Left renal cortex interstitium (tissue), 4 donors: ENCODE results near the gene TLCD3B. TPM values are rescaled to one million over a fixed set of nuclear protein-coding genes. Genes with fewer than 3 reads are reported as not detected.

ENCODE experiments used
- DNase-seq, 4 donors: peaks; one replicate each; pipeline ENCODE4 v3.0.0-alpha.2; 2013; ENCODE audit warnings: low read depth in 4 of 4, low spot score in 2 of 4, missing footprints in 1 of 4
- polyA plus RNA-seq, 4 donors: library from polyadenylated mRNA; unstranded; fragments of 120-200 nt; gene quantifications; one replicate each; pipeline ENCODE4 v1.2.1, GENCODE V29; 2013; ENCODE audit not compliant: insufficient read length in 4 of 4

Gene TLCD3B
- polyA plus RNA-seq = 1 to 10 TPM in 3 of 4 donors, under 1 TPM in 1; 0.90 to 1.8 (median 1.3) TPM

DNA sequence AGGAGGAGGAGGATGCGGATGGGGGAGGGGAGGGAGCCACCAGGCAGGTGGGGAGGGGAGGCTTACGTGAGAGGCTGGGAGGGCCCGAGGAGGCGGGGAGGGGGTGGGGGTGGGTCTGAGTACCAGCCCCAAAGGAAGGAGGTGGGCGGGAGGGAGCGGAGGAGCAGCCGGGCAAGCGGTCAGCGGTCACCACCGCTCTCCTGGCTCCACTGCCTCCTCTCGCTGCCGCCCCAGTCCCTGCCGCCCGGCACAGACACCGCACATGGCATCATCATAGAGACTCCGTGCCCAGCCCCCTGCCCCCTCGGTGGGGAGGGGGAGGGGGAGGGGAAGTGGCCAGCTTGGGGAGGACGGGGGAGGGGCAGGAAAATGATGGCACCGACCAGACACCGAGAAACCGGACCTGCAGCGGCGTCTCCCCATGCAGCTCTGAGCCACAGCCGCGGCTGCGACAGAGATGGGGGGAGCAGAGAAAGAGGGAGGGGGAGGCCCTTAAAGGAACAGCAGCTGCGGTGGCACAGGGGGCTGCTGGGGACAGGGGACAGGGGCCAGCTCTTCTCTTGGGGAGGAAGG is at the start of gene TLCD3B:
TLCD3B (minus strand) TSS at position 431 of the 573 bp plus-strand sequence. CDS start 744 bp downstream, outside the sequence.
- DNase-seq = no peak

GRCh38 chr16:30079480-30079879 is 48.4 kb upstream of the TLCD3B start:
- DNase-seq = no peak

- no peak for DNase-seq
Measured at GRCh38 chr16:30078744-30079143, 47.7 kb upstream of the TLCD3B start.

DNA sequence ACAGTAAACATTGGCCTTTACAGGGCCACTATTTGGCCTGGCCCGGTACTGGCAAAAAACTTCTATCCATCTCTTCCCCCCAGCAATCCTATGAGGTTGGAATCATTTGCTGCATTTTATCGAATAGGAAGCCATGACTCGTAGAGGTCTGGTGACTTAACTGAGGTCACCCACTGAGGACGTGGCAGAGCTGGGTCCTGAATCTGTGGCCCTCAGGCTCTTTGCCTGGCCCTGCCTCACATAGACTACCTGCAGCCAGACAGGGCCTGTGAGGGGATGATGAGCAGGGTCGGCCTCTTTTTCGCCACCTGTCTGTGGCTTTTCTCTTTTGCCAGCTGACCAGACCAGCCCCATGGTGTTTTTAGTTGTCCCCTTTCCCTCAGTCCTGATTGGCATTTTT is 46.6 kb upstream of the TLCD3B start:
- no peak for DNase-seq

DNA sequence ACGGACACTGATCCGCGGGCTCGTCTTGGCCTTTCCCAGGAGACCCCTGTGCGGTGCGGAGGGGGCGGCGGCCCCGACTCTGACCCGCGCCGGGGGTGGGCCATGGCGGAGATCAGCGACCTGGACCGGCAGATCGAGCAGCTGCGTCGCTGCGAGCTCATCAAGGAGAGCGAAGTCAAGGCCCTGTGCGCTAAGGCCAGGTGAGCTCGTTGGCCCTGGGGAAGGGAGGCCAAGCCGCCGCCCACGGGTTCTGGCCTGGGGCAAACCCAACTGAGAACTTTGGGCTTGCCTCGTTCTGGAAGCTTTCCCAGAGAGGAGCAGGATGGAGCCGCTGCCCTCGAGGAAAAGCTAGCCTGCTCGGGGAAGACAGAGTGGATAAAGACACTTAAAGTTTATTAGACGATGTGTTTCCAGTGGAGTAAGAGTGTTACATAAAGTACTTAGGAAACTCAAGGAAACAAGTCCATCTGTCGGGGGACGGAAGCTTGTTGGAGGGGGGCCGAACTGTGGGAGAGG is 45.3 kb upstream of the TLCD3B start:
- DNase-seq = no peak

GRCh38 chr16:30075503-30076275 is 44.6 kb upstream of the TLCD3B start, which contains the start of gene PPP4C:
Gene PPP4C, plus strand, starts transcription at chr16:30075994. Its CDS starts 384 bp downstream, at chr16:30076378.
- DNase-seq = peak in 1 of 4 donors; percentile 79

- no peak for DNase-seq
Measured at GRCh38 chr16:30070490-30070889, 39.4 kb upstream of the TLCD3B start.

DNA sequence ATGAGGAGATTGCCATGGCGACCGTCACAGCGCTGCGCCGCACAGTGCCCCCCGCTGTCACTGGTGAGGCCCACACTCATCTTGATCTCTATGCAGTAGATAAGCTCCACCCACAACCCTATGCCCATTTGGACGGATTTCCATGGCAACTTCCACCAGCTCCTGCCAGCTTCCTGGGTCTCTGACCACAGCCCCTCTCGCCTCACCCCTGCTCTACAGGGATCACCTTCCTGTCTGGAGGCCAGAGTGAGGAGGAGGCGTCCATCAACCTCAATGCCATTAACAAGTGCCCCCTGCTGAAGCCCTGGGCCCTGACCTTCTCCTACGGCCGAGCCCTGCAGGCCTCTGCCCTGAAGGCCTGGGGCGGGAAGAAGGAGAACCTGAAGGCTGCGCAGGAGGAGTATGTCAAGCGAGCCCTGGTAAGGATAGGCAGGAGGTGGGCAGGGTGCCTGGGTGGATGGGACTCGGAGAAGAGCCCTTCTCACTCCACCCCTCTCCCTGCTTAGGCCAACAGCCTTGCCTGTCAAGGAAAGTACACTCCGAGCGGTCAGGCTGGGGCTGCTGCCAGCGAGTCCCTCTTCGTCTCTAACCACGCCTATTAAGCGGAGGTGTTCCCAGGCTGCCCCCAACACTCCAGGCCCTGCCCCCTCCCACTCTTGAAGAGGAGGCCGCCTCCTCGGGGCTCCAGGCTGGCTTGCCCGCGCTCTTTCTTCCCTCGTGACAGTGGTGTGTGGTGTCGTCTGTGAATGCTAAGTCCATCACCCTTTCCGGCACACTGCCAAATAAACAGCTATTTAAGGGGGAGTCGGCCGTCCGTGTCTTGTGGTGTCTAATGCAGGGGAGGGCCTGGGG is 38.8 kb upstream of the TLCD3B start:
- DNase-seq = no peak

- DNase-seq = no peak
Measured at GRCh38 chr16:30068750-30069610, 37.9 kb upstream of the TLCD3B start.

- no peak for DNase-seq
Measured at GRCh38 chr16:30068333-30068732, 37.3 kb upstream of the TLCD3B start.

GRCh38 chr16:30067584-30067916 is 36.5 kb upstream of the TLCD3B start:
- no peak for DNase-seq

- DNase-seq = no peak
Measured at GRCh38 chr16:30066761-30067583, 35.9 kb upstream of the TLCD3B start.

DNA sequence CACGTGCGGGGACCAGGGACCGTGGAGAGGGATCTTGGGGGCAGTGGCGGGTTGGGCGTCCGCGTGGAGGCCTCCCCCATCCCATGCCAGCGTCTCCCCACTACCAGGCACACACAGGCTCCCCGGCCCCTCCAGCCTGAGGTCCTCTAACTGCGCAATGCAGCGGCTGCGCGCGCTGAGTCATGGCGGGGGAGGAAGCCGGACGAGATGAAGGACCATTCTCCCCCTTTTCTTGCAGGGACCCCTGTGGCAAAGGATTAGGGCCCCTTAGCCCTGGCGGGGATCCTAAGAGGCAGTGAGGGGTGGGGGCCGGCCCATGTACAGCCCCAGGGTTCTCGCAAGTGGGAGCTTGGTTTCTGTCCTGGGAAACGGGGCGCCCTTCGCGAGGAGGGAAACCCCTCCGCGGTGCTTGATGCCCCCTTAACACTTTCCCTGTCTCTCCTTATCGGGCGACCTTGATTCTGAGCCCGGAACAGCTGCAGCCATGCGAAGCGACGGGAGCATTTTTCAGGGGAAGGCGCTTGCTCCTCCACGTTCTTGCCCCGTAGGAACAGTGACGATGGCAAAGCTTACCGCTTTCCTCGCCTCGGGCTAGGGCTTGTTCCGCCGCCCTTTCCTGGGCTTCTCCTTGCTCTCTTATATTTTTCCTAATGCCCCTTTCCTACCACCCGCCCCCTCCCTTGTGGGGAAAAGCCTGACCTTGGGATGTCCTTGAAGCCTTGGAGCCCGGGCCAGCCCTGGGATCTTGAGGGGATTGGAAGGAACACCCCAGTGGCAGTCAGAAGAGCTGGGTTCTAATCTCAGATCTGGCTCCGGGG is 35.1 kb upstream of the TLCD3B start:
- DNase-seq = peak in 1 of 4 donors; percentile 35

GRCh38 chr16:30065102-30065942 is 34.3 kb upstream of the TLCD3B start, which contains the start of gene ALDOA:
Gene ALDOA, plus strand, starts transcription at chr16:30065760. Its CDS starts 1,138 bp downstream, at chr16:30066898.
- peak; percentile 87 to 94 (median 92) for DNase-seq

DNA sequence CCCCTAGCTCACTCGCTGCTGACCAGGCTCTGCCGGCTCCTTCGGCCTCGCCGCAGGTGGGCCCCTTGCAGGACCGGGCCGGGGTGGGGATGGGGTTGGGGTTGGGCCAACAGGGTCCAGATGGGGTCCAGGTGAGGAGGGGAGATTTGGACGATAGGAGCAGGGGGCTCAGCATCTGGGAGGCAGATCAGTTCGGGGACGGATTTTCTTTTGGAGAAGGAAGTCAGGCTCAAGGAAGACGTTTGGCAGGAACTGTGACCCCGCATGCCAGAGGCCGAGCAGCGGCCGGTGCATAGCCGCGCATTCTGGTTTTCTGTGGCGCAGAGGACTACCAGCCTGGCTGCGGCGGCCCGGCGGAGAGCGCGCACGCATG is 33.6 kb upstream of the TLCD3B start:
- DNase-seq = no peak

DNA sequence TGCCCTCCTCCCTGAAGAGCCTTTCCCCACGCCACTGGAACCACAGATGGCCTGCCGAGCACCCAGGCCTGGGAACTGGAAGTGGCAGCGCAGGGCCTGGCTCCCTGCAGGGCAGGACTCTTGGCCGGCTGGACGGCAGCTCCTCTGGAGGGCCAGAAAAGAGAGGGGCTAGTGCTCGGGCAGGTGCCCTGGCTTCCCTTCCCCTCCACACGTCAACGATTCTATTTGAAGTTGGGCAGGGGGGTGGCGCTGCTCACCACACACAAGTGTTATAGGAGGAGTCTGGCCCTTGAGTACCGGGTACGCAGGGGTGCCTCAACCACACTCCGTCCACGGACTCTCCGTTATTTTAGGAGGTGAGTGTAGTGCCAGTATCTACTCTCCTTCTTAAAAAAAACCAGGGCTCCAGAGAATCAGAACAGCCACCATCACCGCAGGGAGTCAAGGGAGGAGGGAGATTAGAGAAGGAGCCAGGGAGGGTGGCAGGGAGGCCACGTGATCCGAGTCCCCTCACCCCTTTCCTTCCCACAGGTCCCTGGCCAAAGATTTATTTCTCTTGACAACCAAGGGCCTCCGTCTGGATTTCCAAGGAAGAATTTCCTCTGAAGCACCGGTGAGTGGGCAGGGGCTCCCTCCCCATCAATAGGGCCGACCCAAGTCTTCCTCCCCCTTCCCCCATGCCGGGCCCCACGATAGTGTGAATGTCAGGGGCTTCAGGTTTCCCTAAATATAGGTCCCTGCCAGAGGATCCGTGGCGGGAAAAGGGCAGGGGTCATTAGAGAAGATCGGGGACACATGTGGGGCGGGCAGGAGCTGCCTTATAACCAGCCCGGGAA is 33.0 kb upstream of the TLCD3B start:
- DNase-seq = peak in 3 of 4 donors; percentile 68 to 71 (median 69)
